NCI-H146 (cell line): ENCODE data around the gene LCP1.

Experiments used
- DNase-seq: peaks from one replicate; lab custom pipeline; 2025; lab: John Stamatoyannopoulos, UW

Gene LCP1

DNA sequence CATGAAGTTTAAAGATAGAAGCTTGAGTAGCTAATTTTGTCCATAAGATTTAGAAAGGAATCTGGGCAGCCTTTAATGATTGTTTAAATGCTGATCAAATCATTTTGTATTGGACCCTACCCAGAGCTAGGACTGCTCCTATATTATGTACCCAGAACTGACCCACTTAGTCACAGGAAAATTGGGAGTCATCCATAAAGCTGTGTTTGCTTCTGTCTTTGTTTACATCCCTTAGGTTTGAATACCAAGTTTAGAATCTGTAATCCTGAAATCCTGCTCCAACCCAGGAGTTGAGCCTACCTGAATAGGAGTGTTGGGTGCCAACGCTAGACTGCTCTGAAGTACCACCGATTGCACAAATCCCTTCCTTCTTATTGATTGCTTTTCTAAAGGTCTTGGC, 23.8 kb downstream of the LCP1 start:
- no peak for DNase-seq

- no peak for DNase-seq
Measured at GRCh38 chr13:46154136-46154801, 27.7 kb downstream of the LCP1 start.

- DNase-seq = no peak
Measured at GRCh38 chr13:46152627-46153328, 29.2 kb downstream of the LCP1 start.

DNA sequence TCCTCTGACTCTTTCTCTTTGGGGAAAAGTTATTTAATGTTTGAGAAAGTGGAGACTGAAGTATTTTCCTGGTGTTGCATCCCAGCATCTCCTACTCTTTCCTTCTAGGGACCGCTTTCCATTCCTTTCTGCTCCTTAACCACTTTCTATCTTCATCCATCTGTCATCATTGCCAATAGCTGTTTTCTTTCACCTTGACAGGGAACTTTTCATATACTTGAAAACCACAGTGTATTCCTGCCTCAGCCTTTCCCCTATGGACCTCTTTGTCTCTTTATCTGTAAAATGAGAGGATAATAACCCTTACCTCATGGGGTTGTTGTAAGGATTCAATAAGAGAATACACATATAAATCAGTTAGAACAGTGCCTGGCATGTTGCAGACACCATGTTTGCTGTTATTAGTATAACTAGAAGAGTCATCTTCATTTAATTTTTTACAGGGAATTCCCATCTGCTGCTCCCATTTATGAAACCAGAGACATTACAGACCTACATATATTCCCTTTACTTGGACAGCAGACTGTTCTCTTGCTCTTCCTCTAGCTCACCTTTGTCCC, 31.8 kb downstream of the LCP1 start:
- peak; percentile 32 for DNase-seq

DNA sequence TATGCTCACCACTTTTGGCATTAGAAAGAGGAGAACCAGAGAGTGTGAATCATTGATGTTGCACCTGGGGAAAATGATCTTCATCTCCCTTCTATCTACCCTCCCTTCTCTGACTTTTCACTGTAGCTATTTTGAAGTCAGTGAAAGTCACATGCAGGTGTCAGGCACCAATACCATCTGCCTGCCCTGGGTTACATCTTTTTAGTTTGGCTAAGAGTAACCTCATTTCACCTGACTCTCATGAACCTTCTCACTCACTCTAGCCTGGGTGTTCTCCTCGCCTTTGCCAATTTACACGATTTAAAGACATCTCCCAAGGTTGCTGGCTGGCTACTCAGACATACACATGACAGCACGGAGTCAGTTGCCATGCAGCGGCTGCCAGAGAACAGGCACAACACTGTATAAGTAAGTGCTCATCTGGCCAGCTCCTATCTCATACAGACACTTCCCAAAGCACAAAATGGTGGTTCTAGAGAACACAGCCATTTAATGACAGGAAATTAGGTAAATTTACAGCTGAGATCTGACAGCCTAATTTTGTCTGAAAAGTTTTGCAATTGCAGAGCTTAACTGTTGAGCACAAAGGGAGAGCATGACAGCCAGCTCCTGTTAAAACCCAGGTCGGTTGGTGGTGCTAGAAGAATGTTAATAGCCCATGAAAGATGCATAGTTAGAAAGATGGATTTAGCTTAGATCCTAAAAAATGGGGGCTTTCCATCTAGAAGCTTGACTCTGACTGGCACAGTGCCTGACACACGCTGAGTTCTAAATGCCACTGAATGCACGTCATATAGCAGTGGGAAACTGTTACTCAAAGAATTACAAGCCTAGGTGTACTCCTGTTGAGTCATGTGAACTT, 32.5 kb downstream of the LCP1 start:
- DNase-seq = no peak

GRCh38 chr13:46146898-46147297, 35.1 kb downstream of the LCP1 start:
- peak; percentile 52 for DNase-seq

DNA sequence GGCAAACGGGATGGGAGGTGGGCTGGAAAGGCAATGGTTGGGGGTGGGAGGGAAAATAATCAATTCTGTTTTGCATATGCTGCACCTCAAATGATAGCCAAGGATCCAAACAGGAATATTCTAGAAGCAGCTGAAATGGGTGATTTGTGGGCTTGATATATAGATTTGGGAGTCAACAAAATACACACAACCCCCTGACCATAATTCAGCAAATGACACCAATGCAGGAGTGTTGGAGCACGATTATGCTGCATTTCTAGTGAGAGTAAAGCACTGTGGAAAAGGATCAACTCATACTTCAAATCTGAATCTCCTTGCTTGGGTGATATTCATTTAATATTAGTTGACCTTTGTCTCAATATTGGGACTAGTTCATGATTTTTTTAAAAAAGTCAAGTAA, 36.0 kb downstream of the LCP1 start:
- DNase-seq = no peak

DNA sequence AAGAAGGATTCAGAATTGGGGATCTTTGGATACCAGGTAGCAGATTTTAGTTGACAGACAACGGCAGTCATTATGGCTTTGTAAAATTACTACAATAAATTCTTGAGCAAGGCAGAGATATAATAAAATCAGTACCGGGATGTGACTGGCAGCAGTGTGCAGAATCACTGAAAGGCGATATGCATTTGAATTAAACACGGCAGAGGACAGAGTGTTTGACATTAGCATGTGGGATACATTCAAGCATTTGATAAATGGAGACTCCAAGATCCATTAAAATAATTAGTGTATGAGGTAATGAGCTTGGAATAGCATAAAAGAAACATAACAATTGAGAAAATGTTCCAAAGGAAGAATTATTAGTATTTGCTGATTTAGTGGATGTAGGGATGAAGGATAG, 36.8 kb downstream of the LCP1 start:
- no peak for DNase-seq

DNA sequence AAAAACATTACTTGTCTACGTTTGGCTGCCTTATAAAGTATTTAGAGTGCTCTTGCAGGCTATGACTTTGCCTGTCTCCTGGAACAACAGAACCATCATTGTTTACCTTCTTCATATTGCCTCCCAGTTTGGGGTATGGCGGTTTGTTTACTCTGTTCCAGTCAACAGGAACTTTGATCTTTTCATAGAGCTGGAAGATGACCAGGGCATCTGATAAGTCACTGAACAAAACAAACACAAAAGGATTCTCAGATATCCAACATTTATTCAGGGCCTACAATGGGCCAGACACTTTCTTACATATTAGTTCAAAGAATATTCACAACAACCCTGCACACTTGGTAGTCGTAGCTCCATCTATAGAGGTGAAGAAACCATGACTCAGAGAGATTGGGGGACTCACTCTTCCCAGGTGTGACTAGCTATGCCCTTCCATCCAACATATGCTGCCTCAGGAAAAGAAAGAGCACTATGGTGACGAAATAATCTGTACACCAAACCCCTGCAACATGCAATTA, 38.7 kb downstream of the LCP1 start:
- peak; percentile 82 for DNase-seq

GRCh38 chr13:46142776-46143175, 39.2 kb downstream of the LCP1 start:
- peak; percentile 88 for DNase-seq

GRCh38 chr13:46140044-46140443, 41.9 kb downstream of the LCP1 start:
- no peak for DNase-seq

DNA sequence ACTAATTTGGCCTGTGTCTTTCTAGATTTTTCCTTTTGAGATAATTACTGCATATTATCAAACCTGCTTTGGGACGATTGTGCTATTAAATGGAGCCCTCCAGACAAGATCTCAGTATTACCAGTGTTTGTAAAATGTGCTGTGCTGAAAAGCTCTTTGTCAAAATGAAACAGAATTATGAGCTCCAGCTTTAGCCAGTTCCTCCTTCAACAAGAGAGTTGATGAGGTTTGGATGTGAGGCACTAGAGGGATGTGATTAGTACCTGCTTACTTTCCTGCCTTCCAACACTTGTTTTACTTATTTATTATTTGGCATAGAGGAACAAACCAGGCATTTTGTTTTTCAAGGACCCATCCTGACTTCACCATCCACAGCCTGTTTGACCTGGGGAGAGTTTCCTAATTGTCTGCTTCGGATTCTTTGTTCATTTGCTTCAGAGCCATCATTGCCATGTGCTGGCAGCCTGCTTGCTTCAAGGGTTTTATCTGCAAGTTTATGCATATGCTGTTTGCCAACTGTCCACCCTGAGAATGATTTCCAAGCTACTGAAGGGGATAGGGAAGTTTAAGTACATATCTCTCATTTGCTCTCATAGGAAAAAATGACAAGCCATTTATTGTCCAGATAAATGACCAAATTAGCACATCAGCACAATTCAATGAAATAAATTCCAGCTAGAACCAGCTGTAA, 44.2 kb downstream of the LCP1 start:
- no peak for DNase-seq

- DNase-seq = no peak
Measured at GRCh38 chr13:46136688-46137087, 45.3 kb downstream of the LCP1 start.

DNA sequence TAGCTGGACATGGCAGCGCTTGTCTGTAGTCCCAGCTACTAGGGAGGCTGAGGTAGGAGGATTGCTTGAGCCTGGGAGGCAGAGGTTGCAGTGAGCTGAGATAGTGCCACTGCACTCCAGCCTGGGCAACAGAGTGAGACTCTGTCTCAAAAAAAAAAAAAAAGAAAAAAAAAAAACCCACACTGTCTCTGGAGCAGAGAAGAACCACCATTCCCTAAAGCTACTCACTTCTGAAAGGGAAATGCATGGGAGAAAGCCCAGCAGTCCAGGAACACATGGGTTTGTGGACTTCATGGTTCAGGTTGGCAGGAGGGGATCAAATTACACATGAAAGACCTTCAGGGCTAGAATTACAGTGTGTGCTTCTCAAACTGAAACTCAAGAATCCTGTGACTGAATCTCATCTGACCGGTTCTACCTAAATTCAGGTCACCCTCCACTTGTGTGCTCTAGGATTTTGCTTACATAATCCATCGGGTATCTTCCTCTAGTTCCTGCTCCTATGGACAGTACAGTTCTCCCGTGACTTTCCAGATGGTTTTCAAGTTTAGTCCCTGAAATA, 46.9 kb downstream of the LCP1 start:
- peak; percentile 79 for DNase-seq

DNA sequence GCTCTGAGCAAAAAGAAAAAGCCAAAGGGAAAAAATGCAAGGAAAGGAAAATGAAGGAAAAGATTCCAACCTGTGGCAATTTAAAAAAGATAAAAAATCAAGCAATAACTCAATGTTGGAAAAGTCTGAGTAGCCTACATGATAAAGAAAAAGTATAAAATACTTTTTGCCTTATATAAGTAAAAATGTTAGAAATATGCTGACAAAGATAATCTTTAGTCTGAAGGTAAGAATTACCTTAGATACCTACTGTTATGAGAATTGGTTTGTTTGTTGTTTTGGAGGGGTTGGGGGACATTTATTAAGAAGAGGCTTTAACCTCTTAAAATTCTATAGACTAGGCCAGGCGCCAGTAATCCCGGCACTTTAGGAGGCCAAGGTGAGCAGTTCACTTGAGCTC, 47.5 kb downstream of the LCP1 start:
- DNase-seq = no peak

- no peak for DNase-seq
Measured at GRCh38 chr13:46132109-46132508, 49.9 kb downstream of the LCP1 start.

DNA sequence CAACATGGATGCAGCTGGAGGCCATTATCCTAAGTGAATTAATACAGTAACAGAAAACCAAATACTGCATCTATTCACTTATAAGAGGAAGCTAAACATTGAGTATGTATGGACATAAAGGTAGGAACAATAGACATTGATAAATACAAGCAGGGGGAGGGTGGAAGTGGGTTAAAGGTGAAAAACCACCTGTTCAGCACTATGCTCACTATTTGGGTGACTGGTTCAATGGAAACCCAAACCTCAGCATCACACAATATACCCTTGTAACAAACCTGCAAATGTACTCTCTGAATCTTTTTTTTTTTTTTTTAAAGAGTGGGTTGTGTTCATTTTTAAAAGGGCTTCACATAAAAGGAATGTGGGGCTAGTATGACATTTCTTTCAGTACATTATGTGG, 50.3 kb downstream of the LCP1 start:
- DNase-seq = peak; percentile 56

- DNase-seq = no peak
Measured at GRCh38 chr13:46129955-46130618, 51.9 kb downstream of the LCP1 start.

- DNase-seq = no peak
Measured at GRCh38 chr13:46129124-46129523, 52.9 kb downstream of the LCP1 start.

DNA sequence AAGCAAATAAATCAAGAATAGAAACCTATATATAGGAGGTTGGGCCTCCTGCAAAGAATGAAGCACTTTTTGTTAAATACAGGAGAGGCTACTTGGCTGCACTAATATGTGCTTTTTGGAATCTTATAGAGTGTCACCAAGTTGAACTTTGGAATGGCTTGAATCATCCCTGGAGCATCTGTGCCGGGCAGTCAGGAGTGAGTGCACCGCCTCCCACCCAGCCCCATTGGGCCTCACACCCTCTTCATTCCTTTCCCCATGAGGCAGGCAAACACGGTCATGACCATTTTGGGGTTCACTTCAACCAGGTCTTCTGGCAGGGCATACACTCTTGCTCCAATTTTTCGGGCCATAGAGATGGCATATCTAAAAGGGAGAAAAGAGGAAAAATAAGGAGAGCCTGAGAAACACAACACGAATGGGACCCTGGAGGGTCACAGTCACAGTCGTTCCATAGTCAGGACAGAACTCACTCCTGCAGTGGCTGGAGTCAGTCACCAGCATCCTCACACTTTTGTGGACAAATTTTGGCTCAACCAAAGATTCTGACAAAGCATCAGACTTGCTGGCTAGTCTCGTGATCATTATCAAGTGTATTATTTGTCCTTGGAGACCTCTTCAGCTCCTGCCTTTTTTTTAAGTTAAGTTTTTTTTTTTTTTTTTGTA, 54.5 kb downstream of the LCP1 start:
- DNase-seq = no peak
